Panc1 (cell line): Measurements from ENCODE around the gene ADRB1. TPM values are rescaled to one million over a fixed set of nuclear protein-coding genes. Genes with fewer than 3 reads are reported as not detected.

Experiments used
- ATAC-seq: fragments of 200-7000 bp; cut with Tn5 transposase; 2 replicates; pipeline ENCODE4 v1.9.1; 2020; ENCODE audit warnings: mild to moderate bottlenecking, moderate library complexity
- BruUV-seq: library from RNA; stranded (reverse); fragments of 400-500 nt; replicated peaks from 2 replicates; lab custom pipeline; 2021; lab: Mats Ljungman, UMichigan
- CTCF ChIA-PET: fragments of 300-600 bp; sonication (Branson Sonifier 250); formaldehyde crosslinking; loops from one replicate; lab custom pipeline; 2022; ENCODE audit warnings: antibody characterized with exemption; lab: Charles Lee
- POLR2A ChIA-PET: fragments of 300-600 bp; sonication (Branson Sonifier 250); formaldehyde crosslinking; loops from one replicate; lab custom pipeline; 2022; ENCODE audit warnings: antibody characterized with exemption; lab: Charles Lee
- DNase-seq: peaks from one replicate; pipeline ENCODE4 v3.0.0-alpha.2; 2010; ENCODE audit warnings: low read depth, low spot score
- H3K27ac ChIP-seq: 2 replicates; pipeline ENCODE4 v1.5.1; 2011; ENCODE audit warnings: mild to moderate bottlenecking, low read length, inconsistent platforms
- H3K27me3 ChIP-seq: fragments of 200-500 bp; sonication (Bioruptor generic); 2 replicates; pipeline ENCODE4 v1.6.0; 2014; ENCODE audit warnings: low read length, inconsistent platforms; ENCODE audit not compliant: control insufficient read depth, insufficient read depth
- H3K36me3 ChIP-seq: fragments of 200-500 bp; sonication (Bioruptor generic); 2 replicates; pipeline ENCODE4 v1.5.1; 2014; ENCODE audit warnings: inconsistent platforms, mild to moderate bottlenecking, low read length, moderate library complexity; ENCODE audit not compliant: control insufficient read depth, insufficient read depth
- H3K4me1 ChIP-seq: 2 replicates; pipeline ENCODE4 v1.5.1; 2011; ENCODE audit warnings: inconsistent platforms, mild to moderate bottlenecking, low read length, moderate library complexity; ENCODE audit not compliant: control insufficient read depth, insufficient read depth
- H3K4me3 ChIP-seq, 2 experiments: 2 replicates each; pipeline ENCODE4 v1.5.1; 2011 to 2012; ENCODE audit warnings: low read depth in 2 of 2, low read length in 2 of 2, mild to moderate bottlenecking in 2 of 2, inconsistent platforms in 1 of 2, moderate library complexity in 1 of 2
- H3K9me3 ChIP-seq: fragments of 200-500 bp; sonication (Bioruptor generic); 2 replicates; pipeline ENCODE4 v1.5.1; 2014; ENCODE audit warnings: low read depth, mild to moderate bottlenecking, inconsistent platforms, low read length, moderate library complexity; ENCODE audit not compliant: control insufficient read depth, insufficient read depth
- POLR2AphosphoS5 ChIP-seq: IDR thresholded peaks from 2 replicates; pipeline ENCODE4 v1.6.1; 2012; ENCODE audit warnings: mild to moderate bottlenecking, low read depth, low read length, moderate library complexity
- SIN3A ChIP-seq: IDR thresholded peaks from 2 replicates; pipeline ENCODE4 v1.6.1; 2012; ENCODE audit warnings: low read depth, mild to moderate bottlenecking, low read length, moderate library complexity, borderline replicate concordance; ENCODE audit not compliant: insufficient read depth
- TCF7L2 ChIP-seq: IDR thresholded peaks from 2 replicates; pipeline ENCODE4 v1.6.1; 2011; ENCODE audit warnings: mild to moderate bottlenecking, low read depth, low read length, inconsistent platforms
- in situ Hi-C: cut with HindIII; loops from 2 replicates; pipeline ENCODE4 v1.10.0; 2016; ENCODE audit warnings: low sequenced_read_pairs, low pct_unique_long_range_greater_than_20kb
- intact Hi-C: fragments of 100-400 bp; cut with micrococcal nuclease; formaldehyde crosslinking; loops from one replicate; pipeline ENCODE4 v1.10.0; 2022; ENCODE audit not compliant: unreplicated experiment
- total RNA-seq: library from RNA; stranded (reverse); gene quantifications from one replicate; pipeline ENCODE4 v1.2.1, GENCODE V29; 2021; ENCODE audit not compliant: unreplicated experiment
- TF ChIP-seq, protein P1 (sequence below): fragments of 450-650 bp; IDR thresholded peaks from 2 replicates; pipeline ENCODE4 v1.5.1; 2017; ENCODE audit warnings: mild to moderate bottlenecking
- TF ChIP-seq, protein P2 (sequence below), 2 experiments: IDR thresholded peaks; 2 replicates each; pipeline ENCODE4 v1.6.1; 2011 to 2012; ENCODE audit warnings: low read depth in 2 of 2, control low read depth in 1 of 2, low read length in 1 of 2, mild to moderate bottlenecking in 1 of 2, moderate library complexity in 1 of 2; ENCODE audit not compliant: insufficient read depth in 1 of 2

The ADRB1 gene
- total RNA-seq, 1 experiment from 2014 or later: 12.9 TPM

- ATAC-seq (no peak), DNase-seq (no peak)
- BruUV-seq: TSS peak; percentile 98
- H3K27ac ChIP-seq: peak overlapping the region; percentile 88
- TF ChIP-seq, protein P1, sequence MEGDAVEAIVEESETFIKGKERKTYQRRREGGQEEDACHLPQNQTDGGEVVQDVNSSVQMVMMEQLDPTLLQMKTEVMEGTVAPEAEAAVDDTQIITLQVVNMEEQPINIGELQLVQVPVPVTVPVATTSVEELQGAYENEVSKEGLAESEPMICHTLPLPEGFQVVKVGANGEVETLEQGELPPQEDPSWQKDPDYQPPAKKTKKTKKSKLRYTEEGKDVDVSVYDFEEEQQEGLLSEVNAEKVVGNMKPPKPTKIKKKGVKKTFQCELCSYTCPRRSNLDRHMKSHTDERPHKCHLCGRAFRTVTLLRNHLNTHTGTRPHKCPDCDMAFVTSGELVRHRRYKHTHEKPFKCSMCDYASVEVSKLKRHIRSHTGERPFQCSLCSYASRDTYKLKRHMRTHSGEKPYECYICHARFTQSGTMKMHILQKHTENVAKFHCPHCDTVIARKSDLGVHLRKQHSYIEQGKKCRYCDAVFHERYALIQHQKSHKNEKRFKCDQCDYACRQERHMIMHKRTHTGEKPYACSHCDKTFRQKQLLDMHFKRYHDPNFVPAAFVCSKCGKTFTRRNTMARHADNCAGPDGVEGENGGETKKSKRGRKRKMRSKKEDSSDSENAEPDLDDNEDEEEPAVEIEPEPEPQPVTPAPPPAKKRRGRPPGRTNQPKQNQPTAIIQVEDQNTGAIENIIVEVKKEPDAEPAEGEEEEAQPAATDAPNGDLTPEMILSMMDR: no peak
- TF ChIP-seq, protein P2, sequence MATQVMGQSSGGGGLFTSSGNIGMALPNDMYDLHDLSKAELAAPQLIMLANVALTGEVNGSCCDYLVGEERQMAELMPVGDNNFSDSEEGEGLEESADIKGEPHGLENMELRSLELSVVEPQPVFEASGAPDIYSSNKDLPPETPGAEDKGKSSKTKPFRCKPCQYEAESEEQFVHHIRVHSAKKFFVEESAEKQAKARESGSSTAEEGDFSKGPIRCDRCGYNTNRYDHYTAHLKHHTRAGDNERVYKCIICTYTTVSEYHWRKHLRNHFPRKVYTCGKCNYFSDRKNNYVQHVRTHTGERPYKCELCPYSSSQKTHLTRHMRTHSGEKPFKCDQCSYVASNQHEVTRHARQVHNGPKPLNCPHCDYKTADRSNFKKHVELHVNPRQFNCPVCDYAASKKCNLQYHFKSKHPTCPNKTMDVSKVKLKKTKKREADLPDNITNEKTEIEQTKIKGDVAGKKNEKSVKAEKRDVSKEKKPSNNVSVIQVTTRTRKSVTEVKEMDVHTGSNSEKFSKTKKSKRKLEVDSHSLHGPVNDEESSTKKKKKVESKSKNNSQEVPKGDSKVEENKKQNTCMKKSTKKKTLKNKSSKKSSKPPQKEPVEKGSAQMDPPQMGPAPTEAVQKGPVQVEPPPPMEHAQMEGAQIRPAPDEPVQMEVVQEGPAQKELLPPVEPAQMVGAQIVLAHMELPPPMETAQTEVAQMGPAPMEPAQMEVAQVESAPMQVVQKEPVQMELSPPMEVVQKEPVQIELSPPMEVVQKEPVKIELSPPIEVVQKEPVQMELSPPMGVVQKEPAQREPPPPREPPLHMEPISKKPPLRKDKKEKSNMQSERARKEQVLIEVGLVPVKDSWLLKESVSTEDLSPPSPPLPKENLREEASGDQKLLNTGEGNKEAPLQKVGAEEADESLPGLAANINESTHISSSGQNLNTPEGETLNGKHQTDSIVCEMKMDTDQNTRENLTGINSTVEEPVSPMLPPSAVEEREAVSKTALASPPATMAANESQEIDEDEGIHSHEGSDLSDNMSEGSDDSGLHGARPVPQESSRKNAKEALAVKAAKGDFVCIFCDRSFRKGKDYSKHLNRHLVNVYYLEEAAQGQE (IDR thresholded peaks at IDR 0.05; ENCODE audit: insufficient read depth in 1 of 2, low read depth in 2 of 2, low read length in 1 of 2): no peak
- no peak for TF ChIP-seq POLR2AphosphoS5
- TF ChIP-seq SIN3A: no peak
- no peak for TF ChIP-seq TCF7L2
- ChIA-PET POLR2A (no interaction called here), CTCF (no interaction called here)
- intact Hi-C loops: loop anchor here (10.0 kb wide), 1 partner anchor 121 kb away; no protein-coding TSS in a partner anchor
- peaks cover 42% of the 10 kb centered on the region for H3K4me1 ChIP-seq
- no peaks in the 10 kb centered on the region for H3K27me3 ChIP-seq
- H3K9me3 ChIP-seq: no peaks in the 10 kb centered on the region
- H3K36me3 ChIP-seq: no peaks in the 10 kb centered on the region
- in situ Hi-C loops: no loop called here
- H3K4me3 ChIP-seq: peak overlapping the region; percentile 59 to 86
These were observed 2.4 kb downstream of the ADRB1 start for GRCh38 chr10:114046087-114046458.

DNA sequence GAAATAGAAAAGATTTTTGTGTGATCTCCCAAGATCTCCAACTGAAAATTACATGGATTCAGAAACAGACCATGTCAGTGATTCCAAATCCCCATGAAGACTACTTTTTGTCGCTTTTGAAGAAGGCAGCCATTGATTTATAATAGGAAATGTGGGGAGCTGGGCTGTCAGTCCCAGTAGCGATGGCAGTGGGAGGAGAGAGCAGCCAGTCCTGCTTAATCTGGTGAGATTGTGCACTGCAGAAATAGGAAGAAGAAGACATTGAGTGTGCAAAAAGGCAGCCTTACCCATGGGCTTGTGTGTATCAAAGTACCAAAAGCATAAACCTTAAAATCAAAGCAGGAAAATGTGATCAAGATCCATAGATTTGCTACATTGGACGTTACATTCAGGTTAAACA lies 4.8 kb downstream of the ADRB1 start:
- peaks cover 50% of the 10 kb centered on the region for H3K4me1 ChIP-seq
- intact Hi-C loops: loop anchor here (10.0 kb wide), 1 partner anchor 124 kb away; no protein-coding TSS in a partner anchor
- no peaks in the 10 kb centered on the region for H3K9me3 ChIP-seq
- ATAC-seq (no peak), DNase-seq (no peak)
- BruUV-seq: no TSS peak
- no peak overlapping the region for H3K4me3 ChIP-seq
- CTCF ChIA-PET: interaction anchor here (0.6 kb wide), 1 partner anchor 21 kb away, joined by 4 read pairs; no protein-coding TSS in a partner anchor
- H3K27me3 ChIP-seq: no peaks in the 10 kb centered on the region
- peak overlapping the region; percentile 58 for H3K27ac ChIP-seq
- POLR2A ChIA-PET: interaction anchor here (0.6 to 0.7 kb wide), 2 partner anchors 58 to 296 kb away, joined by 3 to 5 read pairs; no protein-coding TSS in a partner anchor
- no peaks in the 10 kb centered on the region for H3K36me3 ChIP-seq
- in situ Hi-C loops: no loop called here
- TF ChIP-seq, protein P1: no peak
- TF ChIP-seq POLR2AphosphoS5 (no peak), TCF7L2 (no peak), SIN3A (no peak)
- TF ChIP-seq, protein P2 (IDR thresholded peaks at IDR 0.05; ENCODE audit: insufficient read depth in 1 of 2, low read depth in 2 of 2, low read length in 1 of 2): no peak
